Endothelial cell of umbilical vein (primary cell): Measurements from ENCODE around the gene C4BPA. TPM values are rescaled to one million over a fixed set of nuclear protein-coding genes. Genes with fewer than 3 reads are reported as not detected.

Experiments used
- BruUV-seq: library from RNA; stranded (reverse); fragments of 400-500 nt; replicated peaks from 2 replicates; lab custom pipeline; 2021; lab: Mats Ljungman, UMichigan
- CTCF ChIA-PET: fragments of 300-600, 350-600 bp; sonication (Branson Sonifier 250); formaldehyde crosslinking; loops from one replicate; lab custom pipeline; 2021; ENCODE audit warnings: antibody characterized with exemption, inconsistent platforms; lab: Charles Lee
- POLR2A ChIA-PET: fragments of 300-600, 350-600 bp; sonication (Branson Sonifier 250); formaldehyde crosslinking; loops from one replicate; lab custom pipeline; 2021; ENCODE audit warnings: antibody characterized with exemption, inconsistent platforms; lab: Charles Lee
- DNase-seq: peaks from one replicate; pipeline ENCODE4 v3.0.0-alpha.2; 2011; ENCODE audit warnings: low read depth, low spot score
- FAIRE-seq: peaks from 2 replicates; lab custom pipeline; 2011; peaks lifted over from hg19 to GRCh38; lab: Jason Lieb, UNC
- H2AFZ ChIP-seq: 2 replicates; pipeline ENCODE4 v1.6.0; 2012; ENCODE audit warnings: low read depth, low read length, control low read depth, inconsistent platforms
- H3K27ac ChIP-seq: 2 replicates; pipeline ENCODE4 v1.5.1; 2011; ENCODE audit warnings: low read depth, mild to moderate bottlenecking, control low read depth, low read length, moderate library complexity; ENCODE audit not compliant: insufficient read depth
- H3K27me3 ChIP-seq, 2 experiments: 2 replicates each; pipeline versions ENCODE4 v1.6.0 to v1.6.1; 2011; ENCODE audit warnings: low read length in 2 of 2, mixed read lengths in 1 of 2; ENCODE audit not compliant: control insufficient read depth in 2 of 2, insufficient read depth in 2 of 2
- H3K36me3 ChIP-seq, 2 experiments: 2 replicates in 1 of 2; 3 replicates in 1 of 2; pipeline ENCODE4 v1.5.1; 2011; ENCODE audit warnings: low read length in 2 of 2, mild to moderate bottlenecking in 1 of 2, moderate library complexity in 1 of 2; ENCODE audit not compliant: control insufficient read depth in 2 of 2, insufficient read depth in 2 of 2; ENCODE audit errors: extremely low read depth in 1 of 2
- H3K4me1 ChIP-seq: 3 replicates; pipeline ENCODE4 v1.5.1; 2011; ENCODE audit warnings: mild to moderate bottlenecking, low read length; ENCODE audit not compliant: control insufficient read depth, insufficient read depth; ENCODE audit errors: extremely low read depth
- H3K4me2 ChIP-seq: 2 replicates; pipeline ENCODE4 v1.6.1; 2011; ENCODE audit warnings: low read length, control low read depth, mixed read lengths; ENCODE audit not compliant: insufficient read depth
- H3K4me3 ChIP-seq, 3 experiments: fragments of 200-600 bp in 1 of 3; sonication (generic), shearing (Covaris generic) in 1 of 3; replicated peaks in 1 of 3; 2 replicates each; pipeline ENCODE4 v1.5.1; 2011 to 2016; ENCODE audit warnings: control low read depth in 3 of 3, low read length in 3 of 3, mild to moderate bottlenecking in 2 of 3, inconsistent platforms in 1 of 3, low read depth in 1 of 3, moderate library complexity in 1 of 3; ENCODE audit not compliant: insufficient read depth in 1 of 3
- H3K79me2 ChIP-seq: 2 replicates; pipeline ENCODE4 v1.6.0; 2012; ENCODE audit warnings: low read length, inconsistent platforms; ENCODE audit not compliant: control insufficient read depth, insufficient read depth
- H3K9ac ChIP-seq: replicated peaks from 2 replicates; pipeline ENCODE3; 2011; ENCODE audit warnings: low read length, control low read depth; ENCODE audit not compliant: insufficient read depth; ENCODE audit errors: extremely low read depth
- H3K9me1 ChIP-seq: replicated peaks from 3 replicates; pipeline ENCODE4 v1.6.0; 2011; ENCODE audit warnings: mild to moderate bottlenecking, low read length; ENCODE audit not compliant: control insufficient read depth, insufficient read depth; ENCODE audit errors: extremely low read depth
- H3K9me3 ChIP-seq: replicated peaks from 2 replicates; pipeline ENCODE4 v1.5.1; 2012; ENCODE audit warnings: low read length, inconsistent platforms; ENCODE audit not compliant: control insufficient read depth, insufficient read depth
- H4K20me1 ChIP-seq: replicated peaks from 2 replicates; pipeline ENCODE3; 2011; ENCODE audit warnings: mild to moderate bottlenecking, low read length; ENCODE audit not compliant: control insufficient read depth, insufficient read depth; ENCODE audit errors: extremely low read depth
- CTCF ChIP-seq, 2 donors: IDR thresholded peaks; 1 replicate in 1 of 2; 2 replicates in 1 of 2; pipeline ENCODE4 v1.5.1; 2011; ENCODE audit warnings: low read length in 2 of 2, mild to moderate bottlenecking in 2 of 2, moderate library complexity in 2 of 2, control low read depth in 1 of 2, inconsistent platforms in 1 of 2, low read depth in 1 of 2; ENCODE audit not compliant: insufficient read depth in 1 of 2; ENCODE audit errors: extremely low read depth in 1 of 2
- EZH2 ChIP-seq: IDR thresholded peaks from 2 replicates; pipeline ENCODE4 v1.6.1; 2012; ENCODE audit warnings: borderline replicate concordance, low read depth, mild to moderate bottlenecking, moderate library complexity, low read length, inconsistent platforms; ENCODE audit not compliant: severe bottlenecking
- FOS ChIP-seq: IDR thresholded peaks from 2 replicates; pipeline ENCODE4 v1.6.1; 2011; ENCODE audit warnings: mild to moderate bottlenecking, low read length, moderate library complexity, borderline replicate concordance; ENCODE audit not compliant: insufficient read depth
- GATA2 ChIP-seq: IDR thresholded peaks from 2 replicates; pipeline ENCODE4 v1.7.0; 2011; ENCODE audit warnings: low read depth, mild to moderate bottlenecking, moderate library complexity, mixed read lengths, low read length; ENCODE audit not compliant: insufficient read length, insufficient read depth
- JUN ChIP-seq: IDR thresholded peaks from 2 replicates; pipeline ENCODE4 v1.6.1; 2011; ENCODE audit warnings: borderline replicate concordance, low read depth; ENCODE audit not compliant: insufficient read length, insufficient read depth
- MAX ChIP-seq: IDR thresholded peaks from 2 replicates; pipeline ENCODE4 v1.6.1; 2011; ENCODE audit not compliant: insufficient read depth, insufficient read length
- MYC ChIP-seq: IDR thresholded peaks from one replicate; pipeline ENCODE4 v1.6.1; 2011; ENCODE audit warnings: mild to moderate bottlenecking, low read depth, low read length
- POLR2A ChIP-seq: IDR thresholded peaks from 2 replicates; pipeline ENCODE4 v1.6.1; 2012; ENCODE audit warnings: low read depth, mild to moderate bottlenecking, control low read depth, low read length
- POLR2AphosphoS5 ChIP-seq: IDR thresholded peaks from 2 replicates; pipeline ENCODE4 v1.6.1; 2012; ENCODE audit warnings: low read depth, mild to moderate bottlenecking, control low read depth, low read length, moderate library complexity; ENCODE audit not compliant: insufficient read depth
- dilution Hi-C: fragments of 300-500 bp; cut with MboI; formaldehyde crosslinking; loops from one replicate; pipeline ENCODE4 v1.15.0; 2019; ENCODE audit warnings: low sequenced_read_pairs; ENCODE audit not compliant: extremely low pct_ligation_motif_present
- intact Hi-C: fragments of 100-400 bp; cut with micrococcal nuclease; formaldehyde crosslinking; loops from one replicate; pipeline ENCODE4 v1.10.0; 2022
- polyA plus RNA-seq, 4 experiments: library from polyadenylated mRNA; depleted of rRNA in 3 of 4; stranded (reverse) in 3 of 4; unstranded in 1 of 4; fragments of >200 nt; gene quantifications; 2 replicates each; pipeline versions ENCODE4 v1.2.1 to v1.2.3, GENCODE V29; 2011 to 2012; ENCODE audit warnings: missing spikeins in 1 of 4
- total RNA-seq: library from RNA; stranded (reverse); gene quantifications from 2 replicates; pipeline ENCODE4 v1.2.3, GENCODE V29; 2021

The C4BPA gene
- total and polyA plus RNA-seq, 2 donors (not counting 3 experiments of a cell fraction or from before 2014, with no cell fraction given): not detected

GRCh38 chr1:207054491-207054890 is 49.5 kb upstream of the C4BPA start:
- no peaks in the 10 kb centered on the region for H3K9me3 ChIP-seq
- ChIA-PET POLR2A (no interaction called here), CTCF (interaction anchor here (1.0 kb wide), 1 partner anchor 350 kb away, joined by 3 read pairs; no protein-coding TSS in a partner anchor)
- H3K4me1 ChIP-seq: peaks cover 13% of the 10 kb centered on the region
- no peak for FAIRE-seq
- H3K9ac ChIP-seq: no peak overlapping the region
- no peak overlapping the region for H2AFZ ChIP-seq
- dilution Hi-C loops: no loop called here
- no peak overlapping the region for H3K27ac ChIP-seq
- intact Hi-C loops: loop anchor here (5.0 kb wide), 1 partner anchor 153 kb away; no protein-coding TSS in a partner anchor
- peaks cover 0 to 2% of the 10 kb centered on the region in 2 experiments for H3K27me3 ChIP-seq
- H3K4me3 ChIP-seq: no peak overlapping the region
- peaks cover 9% of the 10 kb centered on the region for H3K79me2 ChIP-seq
- H4K20me1 ChIP-seq: no peaks in the 10 kb centered on the region
- H3K36me3 ChIP-seq: no peaks in the 10 kb centered on the region
- TF ChIP-seq MAX (no peak), GATA2 (no peak), FOS (no peak), CTCF (IDR thresholded peaks at IDR 0.05; ENCODE audit: extremely low read depth in 1 of 2, insufficient read depth in 1 of 2, low read depth in 1 of 2, low read length in 2 of 2) (no peak), JUN (no peak), POLR2A (no peak), EZH2 (no peak), POLR2AphosphoS5 (no peak), MYC (no peak)
- DNase-seq: no peak
- BruUV-seq: no TSS peak
- H3K9me1 ChIP-seq: no peaks in the 10 kb centered on the region
- no peak overlapping the region for H3K4me2 ChIP-seq
